ENCODE data around the gene INKA2. TPM values are rescaled to one million over a fixed set of nuclear protein-coding genes. Genes with fewer than 3 reads are reported as not detected.

INKA2 gene
- total RNA-seq, 1 experiment from 2014 or later: 0.54 TPM

GRCh38 chr1:111756124-111756513 lies 16.9 kb upstream of the INKA2 start:
- no TSS peak for BruUV-seq (replicated peaks)
- no peak for DNase-seq (ENCODE audit: low read depth, low spot score)
- ATAC-seq: peak; percentile 49
- Histone ChIP-seq H3K9me3 (ENCODE audit: control insufficient read depth, insufficient read depth, low read depth, low read length) (no peaks in the 10 kb centered on the region), H3K4me3 (ENCODE audit: low read depth in 2 of 2, low read length in 2 of 2) (peak overlapping the region; percentile 72 to 95), H3K36me3 (ENCODE audit: control insufficient read depth, insufficient read depth, low read length) (peaks cover 20% of the 10 kb centered on the region), H3K4me1 (ENCODE audit: control insufficient read depth, insufficient read depth, low read length) (peaks cover 3% of the 10 kb centered on the region; the same call in 1 of the 2 replicates), H3K27me3 (ENCODE audit: control insufficient read depth, insufficient read depth, low read length) (no peaks in the 10 kb centered on the region), H3K27ac (ENCODE audit: low read length) (peak overlapping the region; percentile 86)
- TF ChIP-seq TCF7L2 (IDR thresholded peaks at IDR 0.05; ENCODE audit: low read depth, low read length) (no peak), REST (IDR thresholded peaks at IDR 0.05; ENCODE audit: insufficient read depth in 1 of 2, low read depth in 2 of 2, low read length in 1 of 2) (no peak)
- in situ Hi-C loops (cut with HindIII; ENCODE audit: low pct_unique_long_range_greater_than_20kb, low sequenced_read_pairs) (no loop called here), intact Hi-C loops (cut with micrococcal nuclease; ENCODE audit: unreplicated experiment) (loop anchor here (10.0 kb wide), 1 partner anchor 251 kb away; the partner anchor contains the start of genes ADORA3 and TMIGD3)
- ChIA-PET POLR2A (no interaction called here), CTCF (interaction anchor here (0.6 kb wide), 1 partner anchor 41 kb away, joined by 3 read pairs; no protein-coding TSS in a partner anchor)

GRCh38 chr1:111755331-111756123 lies 16.3 kb upstream of the INKA2 start, which contains the start of gene DDX20:
TSS of gene DDX20 (plus strand) at chr1:111755901. CDS start at chr1:111755925, 24 bp downstream.
- no peaks in the 10 kb centered on the region for H3K27me3 ChIP-seq (ENCODE audit: control insufficient read depth, insufficient read depth, low read length)
- in situ Hi-C loops (cut with HindIII; ENCODE audit: low pct_unique_long_range_greater_than_20kb, low sequenced_read_pairs) (no loop called here), intact Hi-C loops (cut with micrococcal nuclease; ENCODE audit: unreplicated experiment) (loop anchor here (10.0 kb wide), 1 partner anchor 251 kb away; the partner anchor contains the start of genes ADORA3 and TMIGD3)
- peak within 1 kb of the TSS; percentile 86 for H3K27ac ChIP-seq (ENCODE audit: low read length)
- H3K4me3 ChIP-seq (ENCODE audit: low read depth in 2 of 2, low read length in 2 of 2): peak within 1 kb of the TSS; percentile 72 to 95
- H3K36me3 ChIP-seq (ENCODE audit: control insufficient read depth, insufficient read depth, low read length): peaks cover 16% of the 10 kb centered on the region
- ATAC-seq (peak; percentile 96), DNase-seq (ENCODE audit: low read depth, low spot score) (peak; percentile 74)
- H3K9me3 ChIP-seq (ENCODE audit: control insufficient read depth, insufficient read depth, low read depth, low read length): no peaks in the 10 kb centered on the region
- TF ChIP-seq REST (IDR thresholded peaks at IDR 0.05; ENCODE audit: insufficient read depth in 1 of 2, low read depth in 2 of 2, low read length in 1 of 2) (no peak), SIN3A (IDR thresholded peaks at IDR 0.05; ENCODE audit: borderline replicate concordance, insufficient read depth, low read depth, low read length) (peak; percentile 80; the same call in 1 of the 2 replicates), TCF7L2 (IDR thresholded peaks at IDR 0.05; ENCODE audit: low read depth, low read length) (peak; percentile 88), POLR2AphosphoS5 (IDR thresholded peaks at IDR 0.05; ENCODE audit: low read depth, low read length) (peak; percentile 53), CTCF (IDR thresholded peaks at IDR 0.05) (peak; percentile 92)
- ChIA-PET CTCF (no interaction called here), POLR2A (no interaction called here)
- H3K4me1 ChIP-seq (ENCODE audit: control insufficient read depth, insufficient read depth, low read length): peaks cover 3% of the 10 kb centered on the region; the same call in 1 of the 2 replicates
- BruUV-seq (replicated peaks): no TSS peak

All from Panc1 (cell line).